GM12878 (cell line): ENCODE results near the gene RAD51B.

Experiments
- FOS ChIP-seq: IDR thresholded peaks from 3 replicates; pipeline ENCODE4 v1.6.1; 2011; ENCODE audit warnings: borderline replicate concordance; ENCODE audit not compliant: insufficient read length; ENCODE audit errors: extremely low read depth
- LARP7 ChIP-seq: fragments of 450-650 bp; IDR thresholded peaks from 2 replicates; pipeline ENCODE4 v1.6.1; 2017; ENCODE audit warnings: mild to moderate bottlenecking
- MXI1 ChIP-seq: fragments of 150-350 bp; IDR thresholded peaks from 2 replicates; pipeline ENCODE4 v1.6.1; 2011; ENCODE audit warnings: low read depth, mild to moderate bottlenecking, inconsistent platforms, low read length, improper control_type of control experiment
- TF ChIP-seq, protein P1 (sequence below), 3 experiments: IDR thresholded peaks in 2 of 3; conservative IDR thresholded peaks in 1 of 3; 2 replicates each; pipeline ENCODE4 v1.5.1; 2011; ENCODE audit warnings: low read depth in 3 of 3, low read length in 3 of 3, mild to moderate bottlenecking in 3 of 3, control low read depth in 2 of 3, moderate library complexity in 2 of 3, inconsistent platforms in 1 of 3, mixed read lengths in 1 of 3; ENCODE audit not compliant: control insufficient read depth in 2 of 3, insufficient read depth in 1 of 3; ENCODE audit errors: extremely low read depth in 1 of 3
- TF ChIP-seq, protein P2 (sequence below): fragments of 450-650 bp; formaldehyde crosslinking; IDR thresholded peaks from 2 replicates; pipeline ENCODE4 v1.5.0; 2022; ENCODE audit warnings: mild to moderate bottlenecking, missing genetic modification characterization
- TF ChIP-seq, protein P3 (sequence below): IDR thresholded peaks from 2 replicates; pipeline ENCODE4 v1.6.1; 2012; ENCODE audit warnings: low read depth, low read length, improper control_type of control experiment
- TF ChIP-seq, protein P4 (sequence below): IDR thresholded peaks from 2 replicates; pipeline ENCODE4 v1.6.1; 2011; ENCODE audit warnings: low read depth, low read length, improper control_type of control experiment, borderline replicate concordance

DNA sequence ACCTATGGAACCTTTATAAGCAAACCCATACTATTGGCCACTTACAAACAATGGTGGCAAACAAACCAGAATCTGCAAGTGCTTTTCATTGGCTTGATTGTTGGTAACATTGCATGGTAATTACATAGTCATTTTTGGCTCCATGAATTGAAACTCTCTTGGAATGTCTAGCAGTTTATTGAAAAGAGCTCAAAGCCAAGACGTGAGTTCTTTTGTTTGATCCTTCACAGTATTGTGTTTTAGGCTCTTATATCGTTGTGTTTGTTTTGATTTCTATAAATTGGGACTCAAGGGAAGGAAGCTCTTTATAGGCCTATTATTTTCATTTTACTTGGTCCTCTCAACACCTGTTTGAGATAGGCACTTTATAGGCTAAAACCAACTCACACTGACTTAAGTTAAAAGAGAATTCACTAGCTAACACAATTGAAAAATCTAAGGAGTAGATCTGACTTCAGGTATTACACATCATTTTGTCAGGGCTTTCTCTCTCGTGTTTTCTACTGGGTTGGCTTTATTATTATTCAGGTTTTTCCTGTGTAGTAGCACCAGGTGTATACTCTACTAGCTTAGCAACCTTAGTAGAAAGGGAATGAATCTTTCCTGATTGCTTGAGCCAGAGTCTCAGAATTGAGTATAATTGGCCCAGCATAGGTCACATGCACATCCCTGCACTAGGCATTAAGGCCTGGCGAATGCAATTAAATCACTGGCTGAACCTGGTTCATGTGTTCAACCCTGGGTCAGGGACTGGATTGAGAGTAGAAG, 341.4 kb downstream of the RAD51B start:
- TF ChIP-seq, protein P1, sequence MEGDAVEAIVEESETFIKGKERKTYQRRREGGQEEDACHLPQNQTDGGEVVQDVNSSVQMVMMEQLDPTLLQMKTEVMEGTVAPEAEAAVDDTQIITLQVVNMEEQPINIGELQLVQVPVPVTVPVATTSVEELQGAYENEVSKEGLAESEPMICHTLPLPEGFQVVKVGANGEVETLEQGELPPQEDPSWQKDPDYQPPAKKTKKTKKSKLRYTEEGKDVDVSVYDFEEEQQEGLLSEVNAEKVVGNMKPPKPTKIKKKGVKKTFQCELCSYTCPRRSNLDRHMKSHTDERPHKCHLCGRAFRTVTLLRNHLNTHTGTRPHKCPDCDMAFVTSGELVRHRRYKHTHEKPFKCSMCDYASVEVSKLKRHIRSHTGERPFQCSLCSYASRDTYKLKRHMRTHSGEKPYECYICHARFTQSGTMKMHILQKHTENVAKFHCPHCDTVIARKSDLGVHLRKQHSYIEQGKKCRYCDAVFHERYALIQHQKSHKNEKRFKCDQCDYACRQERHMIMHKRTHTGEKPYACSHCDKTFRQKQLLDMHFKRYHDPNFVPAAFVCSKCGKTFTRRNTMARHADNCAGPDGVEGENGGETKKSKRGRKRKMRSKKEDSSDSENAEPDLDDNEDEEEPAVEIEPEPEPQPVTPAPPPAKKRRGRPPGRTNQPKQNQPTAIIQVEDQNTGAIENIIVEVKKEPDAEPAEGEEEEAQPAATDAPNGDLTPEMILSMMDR (IDR thresholded peaks at IDR 0.05 in 2 of 3, conservative IDR thresholded peaks at IDR 0.05 in 1 of 3; ENCODE audit: control insufficient read depth in 2 of 3, extremely low read depth in 1 of 3, insufficient read depth in 1 of 3, low read depth in 3 of 3, low read length in 3 of 3): no peak
- TF ChIP-seq, protein P2, sequence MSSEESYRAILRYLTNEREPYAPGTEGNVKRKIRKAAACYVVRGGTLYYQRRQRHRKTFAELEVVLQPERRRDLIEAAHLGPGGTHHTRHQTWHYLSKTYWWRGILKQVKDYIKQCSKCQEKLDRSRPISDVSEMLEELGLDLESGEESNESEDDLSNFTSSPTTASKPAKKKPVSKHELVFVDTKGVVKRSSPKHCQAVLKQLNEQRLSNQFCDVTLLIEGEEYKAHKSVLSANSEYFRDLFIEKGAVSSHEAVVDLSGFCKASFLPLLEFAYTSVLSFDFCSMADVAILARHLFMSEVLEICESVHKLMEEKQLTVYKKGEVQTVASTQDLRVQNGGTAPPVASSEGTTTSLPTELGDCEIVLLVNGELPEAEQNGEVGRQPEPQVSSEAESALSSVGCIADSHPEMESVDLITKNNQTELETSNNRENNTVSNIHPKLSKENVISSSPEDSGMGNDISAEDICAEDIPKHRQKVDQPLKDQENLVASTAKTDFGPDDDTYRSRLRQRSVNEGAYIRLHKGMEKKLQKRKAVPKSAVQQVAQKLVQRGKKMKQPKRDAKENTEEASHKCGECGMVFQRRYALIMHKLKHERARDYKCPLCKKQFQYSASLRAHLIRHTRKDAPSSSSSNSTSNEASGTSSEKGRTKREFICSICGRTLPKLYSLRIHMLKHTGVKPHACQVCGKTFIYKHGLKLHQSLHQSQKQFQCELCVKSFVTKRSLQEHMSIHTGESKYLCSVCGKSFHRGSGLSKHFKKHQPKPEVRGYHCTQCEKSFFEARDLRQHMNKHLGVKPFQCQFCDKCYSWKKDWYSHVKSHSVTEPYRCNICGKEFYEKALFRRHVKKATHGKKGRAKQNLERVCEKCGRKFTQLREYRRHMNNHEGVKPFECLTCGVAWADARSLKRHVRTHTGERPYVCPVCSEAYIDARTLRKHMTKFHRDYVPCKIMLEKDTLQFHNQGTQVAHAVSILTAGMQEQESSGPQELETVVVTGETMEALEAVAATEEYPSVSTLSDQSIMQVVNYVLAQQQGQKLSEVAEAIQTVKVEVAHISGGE (CRISPR knock-in tag): no peak
- TF ChIP-seq LARP7 (no peak), FOS (no peak), MXI1 (no peak)
- TF ChIP-seq, protein P3, sequence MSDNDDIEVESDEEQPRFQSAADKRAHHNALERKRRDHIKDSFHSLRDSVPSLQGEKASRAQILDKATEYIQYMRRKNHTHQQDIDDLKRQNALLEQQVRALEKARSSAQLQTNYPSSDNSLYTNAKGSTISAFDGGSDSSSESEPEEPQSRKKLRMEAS: no peak
- TF ChIP-seq, protein P4, sequence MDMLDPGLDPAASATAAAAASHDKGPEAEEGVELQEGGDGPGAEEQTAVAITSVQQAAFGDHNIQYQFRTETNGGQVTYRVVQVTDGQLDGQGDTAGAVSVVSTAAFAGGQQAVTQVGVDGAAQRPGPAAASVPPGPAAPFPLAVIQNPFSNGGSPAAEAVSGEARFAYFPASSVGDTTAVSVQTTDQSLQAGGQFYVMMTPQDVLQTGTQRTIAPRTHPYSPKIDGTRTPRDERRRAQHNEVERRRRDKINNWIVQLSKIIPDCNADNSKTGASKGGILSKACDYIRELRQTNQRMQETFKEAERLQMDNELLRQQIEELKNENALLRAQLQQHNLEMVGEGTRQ: no peak
